CD4-positive, alpha-beta T cell treated with Interleukin-2 at 100 ng/mL for 4 hours (primary cell): ENCODE data around the gene MZT2B.
A peak's percentile ranks its signal among the peaks of the same experiment; 100 is the strongest.
"Not testable (repeated sequence)": the region's sequence is repeated elsewhere in the genome, so short reads cannot be mapped to it uniquely, and the experiment has no call there.

ENCODE experiments used
- DNase-seq: peaks from one replicate; pipeline ENCODE4 v3.0.0-alpha.2; 2020; ENCODE audit warnings: low spot score

Gene MZT2B

GRCh38 chr2:130152816-130153595 is 29.1 kb upstream of the MZT2B start:
- DNase-seq, result no peak

GRCh38 chr2:130153721-130154422 is 28.2 kb upstream of the MZT2B start:
- DNase-seq, result not testable (repeated sequence)

GRCh38 chr2:130154423-130154770 is 27.7 kb upstream of the MZT2B start:
- DNase-seq, result not testable (repeated sequence)

DNA sequence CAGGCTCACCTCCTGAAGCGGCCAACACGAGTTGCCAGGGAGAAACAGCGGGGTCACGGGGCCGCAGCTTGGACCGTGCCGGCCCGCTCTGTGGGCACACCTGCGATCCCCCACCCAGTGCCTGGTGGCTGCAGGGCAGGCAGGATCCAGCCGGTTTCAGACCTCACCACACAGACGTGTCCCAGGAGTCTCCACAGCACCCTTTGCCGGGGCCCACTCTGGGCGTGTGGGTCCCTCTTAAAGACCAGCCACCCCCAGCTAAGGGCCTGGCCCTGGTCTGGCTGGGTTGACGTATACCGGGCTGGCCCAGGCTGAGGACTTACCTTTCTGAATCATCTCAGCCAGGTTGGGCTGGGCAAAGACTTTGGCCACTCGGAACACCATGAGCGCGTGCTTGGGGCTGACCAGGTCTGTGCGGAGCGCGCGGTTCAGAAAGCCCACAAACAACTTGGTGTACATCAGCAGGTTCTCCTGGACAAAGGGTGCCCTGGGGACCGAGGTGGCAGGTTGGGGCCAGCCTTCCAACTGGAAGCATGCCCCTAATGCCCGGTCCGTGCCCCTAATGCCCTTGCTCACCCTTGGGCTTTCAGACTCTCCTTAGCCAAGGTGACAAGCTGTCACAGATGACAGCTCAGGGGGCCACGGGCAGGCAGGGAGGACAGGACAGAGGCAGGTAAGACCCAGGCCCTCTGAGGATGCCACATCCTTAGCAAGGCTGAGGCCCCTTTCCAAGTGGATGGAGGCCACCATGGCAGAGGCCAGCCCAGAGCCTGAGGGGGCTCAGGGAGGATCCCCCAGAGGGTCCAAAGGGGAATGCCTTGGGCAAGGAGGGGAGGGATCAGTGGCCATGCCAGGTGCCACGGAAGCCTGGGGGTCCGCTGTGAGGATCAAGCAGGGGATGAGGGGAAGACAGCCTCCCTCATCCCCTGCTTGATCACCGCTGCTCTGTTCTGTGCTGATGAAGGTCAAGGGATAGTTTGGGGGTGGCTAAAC is 27.0 kb upstream of the MZT2B start:
- DNase-seq, result no peak

GRCh38 chr2:130155956-130156623 is 26.0 kb upstream of the MZT2B start:
- DNase-seq, result peak; percentile 7

- DNase-seq, result no peak
Observed at GRCh38 chr2:130156624-130157004, 25.4 kb upstream of the MZT2B start.

DNA sequence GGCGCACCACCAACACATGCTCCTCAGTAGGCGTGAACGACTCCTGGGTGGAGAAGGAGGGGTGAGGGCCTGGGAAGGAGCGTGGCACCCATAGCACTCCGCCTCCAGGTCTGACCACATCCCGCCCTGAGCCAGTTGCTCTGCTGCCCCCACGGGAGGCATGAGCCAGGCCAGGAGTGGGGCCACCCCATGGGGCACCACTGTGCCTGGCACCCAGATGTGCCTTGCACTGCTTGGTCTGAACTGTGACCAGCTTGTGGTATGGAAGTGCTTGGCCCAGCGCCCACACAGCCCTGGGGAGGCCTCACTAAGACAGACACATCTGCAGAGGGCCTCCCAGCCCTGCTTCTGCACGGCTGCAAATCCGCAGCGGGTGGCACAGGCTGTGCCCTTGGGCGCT is 24.7 kb upstream of the MZT2B start:
- not testable (repeated sequence) for DNase-seq

GRCh38 chr2:130157825-130158514 is 24.1 kb upstream of the MZT2B start:
- DNase-seq, result not testable (repeated sequence)

DNA sequence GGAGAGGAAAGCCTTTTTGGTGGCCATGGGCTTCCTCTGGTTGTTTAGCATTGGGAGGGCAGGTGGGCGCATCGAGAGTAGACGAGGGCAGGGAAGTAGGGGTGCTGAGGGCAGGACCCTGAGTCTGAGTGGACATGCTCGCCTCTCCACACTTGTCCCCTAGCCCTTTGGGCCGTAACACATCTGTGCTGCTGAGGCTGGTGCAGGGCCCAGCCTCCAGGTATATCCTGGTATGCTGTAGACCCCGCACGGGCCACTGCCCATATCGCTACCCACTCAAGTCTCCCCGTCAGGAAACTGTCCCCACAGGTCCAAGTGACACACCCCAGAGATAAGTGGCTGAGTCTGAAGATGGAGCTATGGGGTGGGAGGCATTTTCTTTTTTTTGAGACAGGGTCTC is 23.4 kb upstream of the MZT2B start:
- no peak for DNase-seq

DNA sequence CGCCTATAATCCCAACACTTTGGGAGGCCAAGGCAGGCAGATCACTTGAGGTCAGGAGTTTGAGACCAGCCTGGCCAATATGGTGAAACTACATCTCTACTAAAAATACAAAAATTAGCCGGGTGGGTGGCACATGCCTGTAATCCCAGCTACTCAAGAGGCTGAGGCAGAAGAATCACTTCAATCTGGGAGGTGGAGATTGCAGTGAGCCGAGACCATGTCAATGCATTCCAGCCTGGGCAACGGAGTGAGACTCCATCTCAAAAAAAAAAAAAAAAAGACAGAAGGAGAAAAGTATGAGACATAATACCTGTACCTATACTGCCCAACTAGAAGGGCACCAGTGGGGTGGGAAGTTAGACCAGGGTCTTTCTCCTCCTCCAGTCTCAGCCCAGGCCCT is 22.7 kb upstream of the MZT2B start:
- DNase-seq, result not testable (repeated sequence)

DNA sequence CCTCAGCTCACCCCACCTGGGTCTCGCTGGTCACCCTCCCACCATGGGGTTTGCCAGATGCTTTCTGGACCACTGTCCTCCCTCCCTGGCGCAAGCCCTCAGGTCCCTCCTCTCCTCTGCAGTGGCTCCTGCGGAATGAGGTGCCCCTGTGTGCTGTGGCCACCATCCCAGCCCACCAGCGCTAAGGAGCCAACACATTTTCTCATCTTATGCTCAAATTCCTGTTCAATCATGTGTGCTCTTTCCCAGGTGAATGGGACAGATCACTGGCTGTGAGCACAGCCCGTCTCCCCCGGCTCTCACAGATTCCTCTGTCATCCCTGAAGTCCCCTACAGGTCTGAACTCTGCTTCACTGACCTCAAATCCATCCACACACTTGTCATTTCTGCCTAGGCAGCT is 21.9 kb upstream of the MZT2B start:
- no peak for DNase-seq

GRCh38 chr2:130160838-130161705 is 21.0 kb upstream of the MZT2B start:
- not testable (repeated sequence) for DNase-seq

DNA sequence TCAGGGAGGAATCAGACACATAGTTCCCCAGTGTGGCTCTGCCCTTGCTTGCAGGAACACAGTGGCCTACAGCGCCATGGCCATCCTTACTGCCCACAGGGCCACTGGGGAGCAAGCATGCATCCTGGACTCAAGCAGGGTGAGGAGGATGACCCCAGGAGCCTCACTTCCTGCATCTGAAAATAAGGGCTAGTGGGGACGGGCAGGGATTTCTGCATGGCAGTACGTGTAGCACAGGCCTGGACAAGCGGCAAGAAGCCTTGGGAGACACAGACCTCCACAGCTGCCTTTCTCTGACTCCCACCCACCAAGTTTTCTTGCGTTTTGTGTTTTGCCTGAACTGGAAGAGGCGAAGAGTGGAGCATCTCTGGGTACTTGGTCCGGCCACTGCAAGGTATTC is 19.6 kb upstream of the MZT2B start:
- DNase-seq, result not testable (repeated sequence)

DNA sequence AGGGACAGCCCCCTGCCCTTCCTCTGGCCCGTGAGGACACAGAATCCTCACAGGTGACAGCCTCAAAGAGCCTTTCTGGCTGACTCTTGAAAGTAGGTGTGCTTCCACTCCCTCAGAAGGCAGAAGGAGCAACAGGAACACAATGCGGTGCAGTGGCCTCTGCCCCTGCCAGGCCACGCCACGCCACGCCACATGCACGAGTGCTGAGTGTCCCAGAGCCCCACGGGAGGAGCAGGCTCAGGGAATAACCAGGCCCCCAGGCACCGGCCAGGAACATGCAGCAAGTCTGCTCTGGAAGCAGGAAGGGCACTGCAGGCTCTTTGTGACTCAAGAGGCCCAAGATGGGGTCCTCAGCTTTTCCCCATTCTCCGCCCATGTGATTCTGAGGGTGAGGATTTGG is 19.1 kb upstream of the MZT2B start:
- no peak for DNase-seq

DNA sequence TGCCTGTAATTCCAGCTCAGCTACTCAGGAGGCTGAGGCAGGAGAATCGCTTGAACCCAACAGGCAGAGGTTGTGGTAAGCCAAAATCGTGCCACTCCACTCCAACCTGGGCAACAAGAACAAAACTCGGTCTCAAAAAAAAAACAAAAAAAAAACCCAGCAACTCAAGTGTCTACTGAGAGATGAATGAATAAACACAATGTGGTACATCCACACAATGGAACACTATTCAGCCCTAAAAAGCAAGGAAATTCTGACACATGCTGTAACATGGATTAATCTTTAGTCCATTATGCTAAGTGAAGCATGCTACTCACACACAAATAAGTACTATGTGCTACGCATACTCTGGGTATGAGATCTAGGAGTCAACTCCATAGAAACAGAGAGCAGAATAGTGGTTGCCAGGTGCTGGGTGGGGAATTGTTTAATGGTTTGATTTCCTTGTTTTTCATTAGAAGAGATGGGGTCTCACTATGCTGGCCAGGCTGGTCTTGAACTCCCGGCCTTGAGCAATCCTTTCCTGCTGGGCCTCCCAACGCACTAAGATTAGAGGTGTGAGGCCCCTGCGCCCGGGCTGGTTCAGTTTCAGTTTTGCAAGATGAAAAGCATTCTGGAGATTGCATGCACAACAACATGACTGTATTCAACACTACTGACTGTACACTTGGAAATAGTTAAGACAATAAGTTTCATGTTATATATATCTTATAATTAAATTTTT is 16.6 kb upstream of the MZT2B start:
- no peak for DNase-seq

DNA sequence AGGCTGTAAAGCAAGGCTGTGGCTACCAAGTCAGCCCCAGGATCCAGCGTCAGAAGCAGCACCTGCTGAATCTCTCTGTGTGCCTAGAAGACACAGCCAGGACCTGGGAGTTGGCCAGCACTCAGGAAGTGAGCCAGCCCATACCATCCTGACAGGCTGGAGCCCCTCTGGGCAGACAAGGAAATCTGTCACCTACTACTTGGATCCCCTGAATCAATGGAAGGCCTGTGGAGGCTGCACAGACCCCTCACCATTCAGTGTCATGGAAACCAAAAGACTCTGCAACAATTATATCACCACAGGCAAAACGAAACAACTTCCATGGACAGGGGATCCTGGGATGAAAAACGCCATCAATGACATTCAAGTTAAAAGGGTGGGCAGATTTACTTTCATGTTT is 15.5 kb upstream of the MZT2B start:
- not testable (repeated sequence) for DNase-seq

DNA sequence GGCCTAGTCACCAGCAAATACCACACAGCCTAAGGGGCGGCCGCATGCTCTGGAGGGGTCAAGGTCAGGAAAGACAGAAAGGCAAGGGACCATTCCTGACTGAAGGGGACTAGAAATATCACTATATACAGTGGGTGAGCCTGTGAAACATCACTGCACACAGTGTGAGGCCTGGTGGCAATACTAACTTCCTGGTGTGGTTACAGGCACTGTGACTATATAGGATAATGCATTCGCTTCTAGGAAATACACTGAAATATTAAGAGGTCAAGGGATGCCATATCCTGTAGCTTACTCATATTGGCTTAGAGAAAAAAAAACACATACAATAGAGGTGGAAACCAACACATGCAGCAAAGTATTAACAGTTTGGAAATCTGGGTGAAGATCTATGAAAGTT is 12.9 kb upstream of the MZT2B start:
- not testable (repeated sequence) for DNase-seq

GRCh38 chr2:130169896-130170295 is 12.2 kb upstream of the MZT2B start:
- DNase-seq, result no peak

GRCh38 chr2:130174866-130175265 is 7.2 kb upstream of the MZT2B start:
- not testable (repeated sequence) for DNase-seq
